Vagina (tissue), 2 donors: ENCODE measurements around the gene HOXC10.

ENCODE experiments used
- POLR2A ChIP-seq, 2 donors: fragments of 450-650 bp; IDR thresholded peaks; one replicate each; pipeline ENCODE4 v1.6.1; 2017; ENCODE audit warnings: antibody characterized with exemption in 2 of 2, mild to moderate bottlenecking in 2 of 2, moderate library complexity in 2 of 2
- TF ChIP-seq, protein P1 (sequence below), 3 experiments: fragments of 450-650 bp in 2 of 3; fragments of 200-600 bp in 1 of 3; sonication (generic) in 1 of 3; IDR thresholded peaks; one replicate each; pipeline ENCODE4 v1.5.1; 2017 to 2019; ENCODE audit warnings: antibody characterized with exemption in 3 of 3, mild to moderate bottlenecking in 2 of 3, moderate library complexity in 2 of 3

DNA sequence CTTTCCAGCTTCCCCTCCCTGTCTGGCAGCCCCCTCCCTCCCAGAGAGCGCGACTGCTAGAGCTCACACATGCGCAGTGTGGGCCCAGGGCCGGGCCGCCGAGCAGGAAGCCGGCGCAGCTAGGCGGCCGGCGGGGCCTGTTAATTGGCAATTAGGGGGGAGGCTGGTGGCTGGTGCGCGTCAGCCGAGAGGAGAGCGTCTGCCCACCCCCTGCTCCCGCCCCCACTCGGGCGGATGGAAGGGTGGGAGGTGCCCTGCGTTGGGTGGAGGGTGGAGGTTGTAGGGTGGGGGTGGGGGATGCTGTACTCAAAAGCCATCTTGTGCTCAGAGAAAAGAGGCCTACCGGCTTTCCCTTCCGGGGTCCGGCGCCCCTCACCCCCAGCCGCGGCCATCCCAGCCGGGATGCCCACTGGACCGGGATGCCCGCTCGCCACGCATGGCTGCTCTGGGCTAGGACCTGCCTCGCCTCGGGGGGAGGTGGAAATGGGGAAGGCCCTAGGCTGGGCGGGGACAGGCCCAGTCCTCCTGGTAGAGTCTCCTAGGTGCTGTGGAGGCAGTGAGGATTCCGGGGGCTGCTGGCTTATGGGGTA lies 33.0 kb downstream of the HOXC10 start:
- TF ChIP-seq POLR2A (IDR thresholded peaks at IDR 0.05): no peak
- TF ChIP-seq, protein P1, sequence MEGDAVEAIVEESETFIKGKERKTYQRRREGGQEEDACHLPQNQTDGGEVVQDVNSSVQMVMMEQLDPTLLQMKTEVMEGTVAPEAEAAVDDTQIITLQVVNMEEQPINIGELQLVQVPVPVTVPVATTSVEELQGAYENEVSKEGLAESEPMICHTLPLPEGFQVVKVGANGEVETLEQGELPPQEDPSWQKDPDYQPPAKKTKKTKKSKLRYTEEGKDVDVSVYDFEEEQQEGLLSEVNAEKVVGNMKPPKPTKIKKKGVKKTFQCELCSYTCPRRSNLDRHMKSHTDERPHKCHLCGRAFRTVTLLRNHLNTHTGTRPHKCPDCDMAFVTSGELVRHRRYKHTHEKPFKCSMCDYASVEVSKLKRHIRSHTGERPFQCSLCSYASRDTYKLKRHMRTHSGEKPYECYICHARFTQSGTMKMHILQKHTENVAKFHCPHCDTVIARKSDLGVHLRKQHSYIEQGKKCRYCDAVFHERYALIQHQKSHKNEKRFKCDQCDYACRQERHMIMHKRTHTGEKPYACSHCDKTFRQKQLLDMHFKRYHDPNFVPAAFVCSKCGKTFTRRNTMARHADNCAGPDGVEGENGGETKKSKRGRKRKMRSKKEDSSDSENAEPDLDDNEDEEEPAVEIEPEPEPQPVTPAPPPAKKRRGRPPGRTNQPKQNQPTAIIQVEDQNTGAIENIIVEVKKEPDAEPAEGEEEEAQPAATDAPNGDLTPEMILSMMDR (IDR thresholded peaks at IDR 0.05): no peak
